NCI-H1694 (cell line): ENCODE results near the gene TH.

Experiments
- DNase-seq: peaks from one replicate; lab custom pipeline; 2025; lab: John Stamatoyannopoulos, UW

TH gene

DNA sequence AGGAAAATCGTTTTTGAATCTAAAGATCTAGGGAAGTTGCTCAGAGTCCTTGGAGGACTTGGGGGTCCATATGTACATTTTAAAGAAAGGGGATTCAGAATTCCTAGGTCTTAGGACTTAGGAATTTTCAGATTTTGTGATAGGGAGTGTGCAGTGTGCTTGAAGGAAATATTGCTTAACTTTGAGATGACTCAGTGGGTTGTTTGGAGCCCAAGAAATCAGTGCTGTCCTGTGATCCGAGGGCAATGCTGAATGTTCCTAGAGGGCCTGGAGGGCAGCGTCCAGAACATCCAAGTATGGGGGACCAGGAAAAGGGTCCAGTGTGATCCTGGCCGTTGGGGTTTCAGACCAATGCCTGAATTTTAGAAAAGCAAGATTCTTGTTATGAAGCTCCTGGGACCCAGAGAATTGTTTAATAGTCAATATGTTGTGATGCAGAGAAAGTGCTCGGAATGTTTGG, 29.3 kb downstream of the TH start:
- no peak for DNase-seq

DNA sequence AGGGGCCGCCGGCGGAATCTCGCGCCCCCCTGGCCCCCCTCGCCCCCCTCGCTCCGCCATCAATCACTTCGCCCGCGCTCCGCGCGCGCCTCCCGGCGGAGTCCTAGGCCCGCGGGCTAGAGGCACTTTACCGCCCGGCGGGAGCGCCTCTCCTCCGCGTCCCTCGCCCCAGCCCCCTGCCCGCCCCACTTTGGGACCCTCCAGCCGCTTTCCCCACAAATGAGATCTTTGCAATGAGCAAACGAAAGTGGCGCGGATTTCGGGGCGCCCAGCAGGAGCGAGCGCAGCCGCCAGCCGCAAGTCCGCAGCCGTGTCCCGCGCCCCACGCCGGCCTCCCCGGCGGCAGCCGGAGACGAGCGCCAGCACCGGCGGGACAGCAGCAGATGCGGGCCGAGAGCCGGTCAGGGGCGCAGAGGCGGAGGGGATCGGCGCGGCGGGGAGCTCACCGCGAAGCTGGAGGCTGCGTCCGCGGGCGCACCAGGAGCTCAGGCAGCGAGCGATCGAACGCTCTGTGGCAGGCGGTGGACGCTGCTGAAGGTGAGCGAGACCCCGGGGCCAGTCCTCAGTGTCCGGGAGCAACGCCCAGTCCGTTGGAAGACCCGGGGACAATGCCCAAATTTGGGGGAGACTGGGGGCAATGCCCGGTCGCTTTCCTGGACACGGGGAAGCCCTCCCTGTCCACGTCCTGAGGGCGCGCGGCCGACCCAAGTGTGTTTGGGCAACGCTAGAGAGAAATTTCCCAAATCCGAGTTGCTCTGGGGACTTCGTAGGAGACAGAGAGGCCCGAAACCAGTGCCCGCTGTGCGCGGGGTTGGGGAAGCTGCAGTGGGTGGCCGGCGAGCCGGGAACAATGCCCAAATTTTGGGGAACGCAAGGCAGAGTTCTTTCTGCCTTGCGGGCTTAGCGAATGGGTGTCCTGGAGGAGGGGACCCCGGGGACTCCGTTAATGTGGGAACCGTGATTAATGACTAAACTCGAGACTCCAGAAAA, 30.9 kb downstream of the TH start:
- no peak for DNase-seq

DNA sequence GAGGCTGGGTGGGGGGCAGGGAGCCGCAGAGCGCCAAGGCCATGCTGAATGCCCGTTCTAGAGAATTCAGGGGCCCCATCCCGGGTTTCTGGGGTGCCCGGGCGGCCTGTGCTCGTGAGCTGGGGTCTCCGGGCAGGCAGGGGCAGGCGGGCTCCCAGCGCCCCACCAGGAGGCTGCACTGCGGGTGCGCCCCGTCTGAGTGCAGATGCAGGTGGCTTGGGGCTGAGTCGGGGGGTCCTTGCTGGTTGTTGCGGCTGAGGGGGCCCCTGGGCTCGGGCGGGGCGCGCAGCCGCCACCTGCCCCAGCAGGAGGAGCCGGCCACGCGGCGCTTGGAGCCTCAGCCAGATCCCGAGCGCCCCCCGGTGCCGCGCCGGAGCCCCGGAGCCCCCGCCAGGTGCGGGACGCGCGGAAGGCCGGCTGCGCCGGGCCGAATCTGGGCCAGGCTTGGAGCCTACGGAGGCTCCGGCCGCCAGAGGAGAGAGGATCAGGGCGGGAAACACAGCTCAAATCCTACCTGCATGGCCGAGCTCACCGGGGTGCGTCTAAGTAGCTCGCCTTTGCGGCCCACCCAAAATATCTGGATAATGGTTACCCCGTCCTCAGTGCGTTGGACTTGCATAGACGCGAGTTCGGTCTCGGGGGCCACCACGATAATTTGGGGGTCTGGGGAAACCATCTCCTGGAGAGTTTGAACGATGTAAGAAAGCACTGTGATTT, 31.8 kb downstream of the TH start:
- no peak for DNase-seq

DNA sequence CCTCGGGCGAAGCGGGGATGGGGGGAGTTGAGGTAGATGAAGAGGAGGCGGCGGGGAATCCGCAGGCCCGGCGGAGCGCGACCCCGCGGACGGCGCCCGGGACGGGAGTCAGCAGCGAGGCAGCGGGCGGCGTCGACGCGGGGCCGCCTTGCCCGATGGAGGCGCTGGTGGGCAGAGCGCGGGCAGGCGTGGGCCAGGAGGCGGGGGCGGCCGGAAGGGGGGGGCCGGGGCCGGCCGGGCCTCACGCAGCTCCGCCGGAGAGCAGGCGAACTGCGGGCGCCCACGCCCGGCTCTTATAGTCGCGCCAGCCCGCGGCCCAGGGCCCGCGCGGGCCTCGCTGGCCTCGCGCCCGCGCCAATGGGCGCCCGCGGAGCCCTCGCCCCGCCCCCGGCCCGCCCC, 32.5 kb downstream of the TH start, which contains the start of gene IGF2:
Gene IGF2 (minus strand): TSS at position 267 of the 399 bp plus-strand sequence. CDS start 3,866 bp downstream, outside the sequence.
- DNase-seq: no peak

DNA sequence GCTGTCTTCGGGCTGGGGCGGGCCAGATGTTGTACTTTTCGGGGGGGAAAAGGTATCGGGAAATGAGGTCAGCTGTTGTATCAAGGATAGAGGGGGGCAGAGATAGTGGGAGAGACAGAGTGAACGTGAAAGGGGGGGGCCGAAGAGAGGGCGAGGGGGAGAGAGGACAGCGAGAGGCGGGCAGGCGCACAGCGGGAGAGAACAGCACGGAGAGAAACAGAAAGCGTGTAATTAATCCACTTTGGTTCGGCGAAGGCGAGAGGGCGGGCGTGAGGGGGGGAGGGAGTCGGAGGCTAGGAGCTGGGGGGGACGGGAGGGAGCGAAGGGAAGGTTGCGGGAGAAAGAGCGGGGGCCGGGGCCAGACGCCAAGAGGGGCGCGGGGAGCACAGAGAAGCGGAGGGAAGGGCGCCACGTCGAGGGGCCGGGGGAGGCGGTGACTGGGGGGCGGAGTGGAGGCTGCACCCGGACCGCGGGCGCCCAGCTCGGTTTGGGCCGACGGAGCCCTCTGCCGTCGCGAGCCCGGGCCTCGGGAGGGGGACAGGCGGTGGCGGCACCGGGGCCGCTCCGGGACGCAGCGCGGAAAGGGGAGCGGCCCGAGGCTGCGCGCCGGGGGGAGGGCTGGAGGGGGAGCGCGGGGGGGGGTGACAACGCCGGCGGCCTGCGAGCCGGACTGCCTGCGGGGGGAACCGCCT, 33.0 kb downstream of the TH start:
- no peak for DNase-seq

GRCh38 chr11:2138068-2138430, 33.6 kb downstream of the TH start:
- no peak for DNase-seq

- DNase-seq: no peak
These were observed 34.2 kb downstream of the TH start for GRCh38 chr11:2137202-2138067.

DNA sequence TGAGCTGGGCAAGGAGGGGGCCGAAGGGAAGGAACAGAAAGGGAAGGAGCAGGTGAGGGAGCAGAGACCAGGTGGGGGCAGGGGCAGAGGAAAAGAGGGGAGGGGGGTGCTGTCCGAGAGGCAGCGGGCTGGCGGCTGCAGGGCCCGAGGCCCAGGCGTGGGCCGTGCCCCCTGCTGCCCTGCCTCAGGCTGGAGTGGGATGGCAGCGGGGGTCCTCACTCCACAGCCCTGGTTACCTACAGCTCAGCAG, 34.7 kb downstream of the TH start:
- no peak for DNase-seq

DNA sequence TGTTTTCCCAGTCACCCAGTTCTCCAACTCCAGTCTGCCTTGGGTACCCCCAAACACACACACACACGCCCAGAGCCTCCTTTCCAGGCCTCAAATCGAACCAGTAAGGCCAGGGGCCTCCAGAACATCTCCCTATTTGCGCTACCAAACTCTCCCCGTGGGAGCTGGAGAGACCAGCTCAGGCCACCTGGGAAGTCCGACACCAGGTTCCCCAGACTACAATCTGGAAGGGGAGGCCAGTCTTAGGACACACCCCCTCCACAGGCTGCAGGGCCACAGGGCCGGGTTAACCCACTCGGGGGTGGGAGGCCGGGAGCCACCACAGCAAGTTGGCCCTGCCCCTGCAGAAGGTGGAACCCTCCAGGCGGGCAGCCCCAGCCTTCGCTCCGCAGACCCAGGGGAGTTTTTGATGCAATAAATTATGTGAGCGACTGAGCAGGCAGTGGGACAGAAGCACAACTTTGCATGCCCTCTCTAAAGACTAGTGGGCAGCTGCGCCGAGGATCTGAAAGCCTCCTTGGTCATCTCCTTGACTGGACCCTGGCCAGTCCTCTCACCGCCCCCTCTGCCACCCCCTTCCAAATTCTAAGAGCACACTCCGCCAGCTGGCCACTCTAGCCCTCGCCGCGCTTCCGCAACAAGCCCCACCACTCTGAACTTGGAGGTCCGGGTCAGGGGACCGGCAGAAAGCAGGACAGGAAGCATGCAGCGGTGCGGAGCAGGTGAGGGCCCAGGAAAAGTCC, 35.2 kb downstream of the TH start:
- no peak for DNase-seq

DNA sequence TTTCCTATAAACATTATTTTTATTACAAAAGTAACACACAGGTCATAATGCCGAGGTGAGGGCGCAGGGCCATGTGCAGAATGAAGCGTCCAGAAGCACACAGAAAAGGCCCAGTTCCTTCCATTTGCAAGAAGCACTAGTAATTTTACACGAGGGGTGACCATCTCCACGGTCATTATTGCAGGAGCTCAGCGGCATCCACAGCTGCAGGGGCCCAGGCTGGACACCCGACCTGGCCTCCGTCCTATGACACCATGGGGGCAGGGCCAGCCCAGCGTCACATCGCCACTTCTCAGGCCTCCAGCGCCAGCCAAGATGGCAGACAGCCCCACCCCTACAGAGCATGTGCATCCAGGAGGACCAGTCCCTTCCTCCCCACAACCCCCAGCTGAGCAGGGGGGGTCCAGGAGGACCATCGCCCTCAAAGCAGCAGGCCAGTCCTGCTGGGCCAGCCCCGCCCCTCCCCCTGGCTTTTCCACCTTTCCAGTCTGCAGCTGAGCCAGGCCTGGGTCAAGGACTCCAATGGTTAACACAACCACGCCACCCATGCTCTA, 35.9 kb downstream of the TH start:
- DNase-seq: no peak

- DNase-seq: no peak
These were observed 36.5 kb downstream of the TH start for GRCh38 chr11:2135018-2135569.

DNA sequence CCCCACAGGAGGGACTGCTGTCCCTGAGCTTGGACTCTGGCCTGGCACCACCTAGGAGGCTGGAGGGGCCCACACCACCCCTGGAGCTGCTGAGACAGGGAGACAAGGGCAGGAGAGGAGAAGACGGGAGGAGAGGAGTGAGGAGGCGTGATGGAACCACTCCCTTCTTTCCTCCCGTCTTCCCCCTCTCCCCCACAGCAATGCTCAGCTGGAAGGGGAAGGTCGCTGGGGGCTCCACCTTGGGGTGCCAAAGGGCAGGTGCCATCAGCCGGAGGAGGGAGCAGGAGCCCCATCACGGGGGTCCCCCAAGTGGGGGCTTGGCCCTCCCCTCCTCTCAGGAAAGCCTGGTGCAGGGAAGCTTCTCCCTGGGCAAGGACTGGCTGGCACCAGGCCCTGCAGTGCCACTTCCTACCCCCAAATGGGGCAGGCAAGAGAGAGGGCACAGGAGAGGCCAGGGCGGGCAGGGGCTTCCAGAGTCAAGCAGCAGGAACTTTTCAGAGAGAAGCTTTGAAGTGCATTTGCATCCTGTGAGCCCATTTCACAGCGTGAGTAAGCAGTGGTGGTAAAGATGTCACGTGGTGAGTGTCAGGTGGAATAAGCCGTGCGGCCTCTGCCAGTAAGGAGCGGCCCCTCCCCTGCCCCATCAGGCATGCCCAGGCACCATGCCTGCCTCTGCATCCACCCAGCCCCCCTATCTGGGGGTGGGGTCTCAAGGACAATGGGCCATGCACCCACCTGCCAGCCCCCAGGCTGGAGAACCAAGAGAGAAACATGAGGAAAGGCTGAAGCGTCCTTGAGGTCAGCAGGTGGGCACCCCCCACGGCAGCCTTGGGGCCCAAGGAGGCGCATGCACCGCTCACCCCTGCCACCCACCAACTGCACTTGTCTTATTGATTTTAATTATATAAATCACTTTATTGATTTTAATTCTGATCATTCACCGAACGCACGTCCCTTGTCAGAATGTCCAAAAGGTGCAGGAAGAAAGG, 37.3 kb downstream of the TH start:
- DNase-seq: no peak

DNA sequence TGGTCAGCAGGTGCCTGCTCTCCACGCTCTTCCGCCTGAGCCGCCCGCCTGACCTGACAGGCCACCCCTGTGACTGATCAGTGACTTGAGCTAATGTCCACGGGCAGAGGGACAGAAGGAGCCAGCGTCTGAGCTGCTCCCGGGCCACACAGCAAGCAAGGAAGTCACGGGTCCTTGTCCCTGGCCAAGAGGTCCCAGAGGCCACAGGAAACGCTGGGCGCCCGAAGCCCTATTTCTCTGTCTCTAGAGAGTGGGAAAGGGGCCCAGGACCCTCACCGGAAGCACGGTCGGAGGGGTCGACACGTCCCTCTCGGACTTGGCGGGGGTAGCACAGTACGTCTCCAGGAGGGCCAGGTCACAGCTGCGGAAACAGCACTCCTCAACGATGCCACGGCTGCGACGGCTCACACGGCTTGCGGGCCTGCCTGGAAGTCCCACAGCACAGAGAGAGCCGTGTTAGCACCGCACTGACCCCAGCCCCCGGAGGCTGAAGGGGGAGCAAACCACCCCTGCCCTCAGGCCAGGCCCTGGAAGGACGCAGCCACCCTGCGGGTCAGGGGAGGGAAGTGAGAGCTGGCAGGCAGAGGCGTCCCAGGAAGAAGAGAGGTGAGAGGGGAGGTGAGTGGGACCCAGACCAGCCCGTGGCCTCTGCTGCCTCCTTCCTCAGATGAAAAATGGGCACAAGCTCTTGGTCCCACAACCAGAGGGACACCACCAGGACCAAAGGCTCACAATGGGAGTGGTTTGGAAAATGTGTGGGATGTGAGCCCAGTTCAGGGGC, 38.2 kb downstream of the TH start:
- DNase-seq: no peak

DNA sequence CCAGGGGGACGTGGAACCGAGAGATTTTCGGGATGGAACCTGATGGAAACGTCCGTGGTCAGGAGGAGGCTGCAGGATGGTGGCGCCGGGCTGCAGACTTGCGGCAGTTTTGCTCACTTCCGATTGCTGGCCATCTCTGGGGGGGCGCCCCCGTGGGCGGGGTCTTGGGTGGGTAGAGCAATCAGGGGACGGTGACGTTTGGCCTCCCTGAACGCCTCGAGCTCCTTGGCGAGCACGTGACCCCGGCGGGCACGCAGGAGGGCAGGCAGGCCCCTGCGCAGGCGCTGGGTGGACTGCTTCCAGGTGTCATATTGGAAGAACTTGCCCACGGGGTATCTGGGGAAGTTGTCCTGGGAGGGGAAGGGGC, 38.8 kb downstream of the TH start:
- DNase-seq: no peak

- no peak for DNase-seq
These were observed 39.4 kb downstream of the TH start for GRCh38 chr11:2132246-2132645.

DNA sequence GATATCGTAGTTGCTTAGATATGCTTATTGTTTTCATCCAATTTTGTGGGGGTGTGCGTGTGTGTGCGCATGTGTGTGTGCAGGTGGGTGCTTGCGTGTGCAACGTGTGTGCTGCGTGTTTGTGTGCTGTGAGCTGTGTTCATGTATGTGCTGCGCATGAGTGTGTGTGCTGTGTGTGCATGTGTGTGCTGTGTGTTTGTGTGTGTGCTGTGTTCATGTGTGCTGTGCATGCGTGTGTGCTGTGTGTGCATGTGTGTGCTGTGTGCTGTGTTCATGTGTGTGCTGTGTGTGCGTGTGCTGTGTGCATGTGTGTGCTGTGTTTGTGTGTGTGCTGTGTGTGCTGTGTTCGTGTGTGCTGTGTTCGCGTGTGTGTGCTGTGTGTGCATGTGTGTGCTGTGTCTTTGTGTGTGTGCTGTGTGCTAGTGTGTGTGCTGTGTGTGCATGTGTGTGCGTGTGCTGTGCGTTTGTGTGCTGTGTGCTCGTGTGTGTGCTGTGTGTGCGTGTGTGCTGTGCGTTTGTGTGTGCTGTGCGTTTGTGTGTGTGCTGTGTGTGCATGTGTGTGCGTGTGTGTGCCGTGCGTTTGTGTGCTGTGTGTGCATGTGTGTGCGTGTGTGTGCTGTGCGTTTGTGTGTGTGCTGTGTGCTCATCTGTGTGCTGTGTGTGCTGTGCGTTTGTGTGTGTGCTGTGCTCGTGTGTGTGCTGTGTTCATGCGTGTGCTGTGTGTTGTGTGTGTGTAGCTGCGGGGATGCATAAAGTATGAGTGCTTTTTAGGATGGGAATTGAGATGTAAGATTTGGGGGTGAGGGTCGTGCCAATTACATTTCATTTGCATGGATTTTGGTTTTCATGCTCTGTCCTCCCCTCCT, 40.0 kb downstream of the TH start:
- no peak for DNase-seq

DNA sequence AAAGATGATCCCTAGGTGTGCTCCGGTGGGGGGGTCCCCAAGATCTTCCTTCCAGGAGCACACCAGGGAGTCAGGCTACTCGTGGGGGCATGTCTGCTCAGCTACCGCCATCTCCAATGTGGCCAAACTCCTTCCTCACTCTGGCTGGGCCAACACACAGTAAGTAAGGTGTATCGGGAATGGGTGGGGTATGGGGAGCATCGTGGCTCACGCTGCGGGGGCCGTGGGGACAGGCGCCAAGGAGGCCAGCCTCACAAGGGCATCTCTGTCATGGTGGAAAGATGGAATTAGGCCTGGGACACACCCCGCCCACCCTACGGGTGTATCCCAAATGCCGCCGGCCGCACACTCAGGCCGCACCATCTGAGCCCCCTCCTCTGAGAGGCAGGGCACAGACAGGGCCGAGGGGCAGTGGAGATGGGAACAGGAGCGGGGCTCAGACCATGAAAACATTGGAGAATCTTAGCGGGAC, 40.7 kb downstream of the TH start:
- no peak for DNase-seq
